Measurements from ENCODE around the gene NLGN2.

NLGN2 gene

GRCh38 chr17:7392696-7393612, 14.7 kb upstream of the NLGN2 start:
- DNase-seq = no peak

DNA sequence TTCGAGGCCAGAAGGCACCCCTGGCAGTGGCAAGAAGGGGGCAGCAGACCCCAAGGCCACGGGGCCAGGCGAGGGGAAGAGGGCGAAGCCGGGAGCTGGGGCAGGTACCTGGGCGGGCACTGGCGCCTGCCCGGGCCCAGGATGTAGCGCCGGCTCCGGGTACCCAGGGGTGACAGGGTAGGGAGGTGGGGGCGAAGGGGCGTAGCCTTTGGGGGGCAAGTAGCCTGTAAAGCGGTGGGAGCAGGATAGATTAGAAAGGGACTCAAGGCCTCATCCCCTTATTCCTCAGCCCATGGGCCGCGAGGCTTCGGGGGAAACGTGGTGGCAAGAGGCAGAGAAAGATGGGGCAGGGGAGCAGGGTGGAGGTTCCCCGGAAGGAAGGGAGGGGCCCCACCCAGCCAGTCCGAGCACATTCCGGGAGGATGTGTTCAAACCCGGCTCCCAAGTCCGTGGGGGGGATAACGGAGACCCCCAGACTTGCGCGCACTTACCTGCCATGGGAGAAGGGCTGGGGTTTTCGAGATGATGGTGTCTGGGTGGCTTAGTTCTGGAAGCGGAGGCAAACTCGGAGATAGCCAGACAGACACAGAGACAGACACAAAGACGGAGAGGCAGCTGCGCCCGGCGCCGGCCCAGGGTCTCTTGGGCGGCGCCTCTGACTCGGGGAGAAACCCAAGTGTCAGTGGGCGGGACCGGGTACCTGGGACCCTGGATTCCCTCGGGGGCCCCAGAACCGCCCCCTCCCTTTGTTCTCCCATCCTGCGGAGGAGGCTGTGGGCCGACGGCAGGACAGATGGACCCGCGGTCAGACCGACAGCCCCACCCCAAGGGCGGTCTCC, 13.8 kb upstream of the NLGN2 start:
- DNase-seq = no peak

DNA sequence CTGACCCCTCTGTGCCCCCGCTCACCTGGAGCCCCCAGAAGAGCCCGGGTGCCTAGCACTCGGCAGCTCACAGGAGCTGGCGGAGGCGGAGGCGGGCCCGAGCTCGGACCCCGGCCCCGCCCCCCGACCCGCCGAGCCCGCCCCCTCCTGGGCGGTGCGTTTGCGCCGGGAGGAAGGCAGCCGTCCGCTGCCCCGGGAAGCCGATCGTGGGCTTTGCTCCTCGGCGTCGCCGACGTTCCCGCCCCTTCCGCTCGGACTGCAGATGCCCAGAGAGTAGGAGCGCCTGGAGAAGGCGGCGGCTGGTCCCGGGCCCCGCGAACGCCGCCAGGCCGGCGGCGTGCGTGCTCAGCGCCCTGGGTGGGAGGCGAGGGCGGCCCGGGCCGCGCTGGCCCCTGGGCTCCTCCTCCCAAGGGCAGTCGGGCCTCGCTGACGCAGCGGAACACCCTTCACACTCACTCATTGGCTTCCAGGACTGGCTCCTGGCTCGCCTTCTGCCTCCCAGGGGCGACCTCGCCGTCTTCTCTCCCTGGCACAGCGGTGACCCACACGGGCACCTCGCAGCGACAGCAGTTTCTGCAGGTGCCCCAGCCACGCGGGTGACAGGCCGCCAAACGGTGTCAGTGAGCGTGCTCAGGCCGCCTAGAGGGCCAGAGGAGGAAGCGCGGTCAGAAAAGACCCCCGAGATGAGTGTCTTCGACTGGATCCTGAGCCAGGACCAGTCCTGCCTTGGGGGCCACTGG, 13.0 kb upstream of the NLGN2 start, which contains the start of gene PLSCR3:
Gene PLSCR3, minus strand, starts transcription at position 74 of the 740 bp plus-strand sequence. CDS start 415 bp downstream, outside the sequence.
- no peak for DNase-seq

- no peak for DNase-seq
Observed at GRCh38 chr17:7396147-7396546, 11.5 kb upstream of the NLGN2 start.

DNA sequence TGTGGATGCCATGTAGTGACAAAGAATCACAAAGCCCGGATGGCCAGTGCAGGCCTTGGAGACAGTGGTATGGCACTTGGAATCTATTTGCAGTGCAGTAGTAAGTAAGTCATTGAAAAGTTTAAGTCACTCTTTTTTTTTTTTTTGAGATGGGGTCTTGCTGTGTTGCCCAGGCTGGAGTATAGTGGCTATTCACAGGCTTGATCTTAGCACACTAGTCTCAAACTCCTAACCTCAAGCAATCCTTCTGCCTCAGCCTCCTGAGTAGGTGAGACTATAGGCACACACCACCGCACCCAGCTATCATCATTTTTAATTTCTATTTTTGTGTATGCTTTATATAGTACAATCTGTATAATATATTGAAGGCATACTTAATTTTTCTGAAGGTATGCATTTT, 9.0 kb upstream of the NLGN2 start:
- DNase-seq = no peak

GRCh38 chr17:7403043-7403726, 4.5 kb upstream of the NLGN2 start:
- DNase-seq = no peak

DNA sequence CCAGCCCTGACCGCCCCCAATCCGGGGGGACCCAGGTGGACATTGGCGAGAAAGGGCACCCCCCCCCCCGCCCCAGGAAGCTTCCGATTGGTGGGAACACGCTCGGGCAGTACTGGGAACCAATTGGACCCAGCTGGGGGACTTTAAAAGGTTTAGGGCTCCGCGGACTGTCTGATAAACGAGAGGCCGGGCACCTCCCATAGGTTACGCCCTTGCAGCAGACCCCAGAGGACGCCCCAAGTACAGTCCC, 4.0 kb upstream of the NLGN2 start:
- DNase-seq = no peak

- DNase-seq = peak; percentile 66
Observed at GRCh38 chr17:7403977-7404736, 3.5 kb upstream of the NLGN2 start, which contains the start of gene TMEM256. Gene TMEM256, minus strand, starts transcription at chr17:7404097. Its CDS starts 13 bp downstream, at chr17:7404084.

DNA sequence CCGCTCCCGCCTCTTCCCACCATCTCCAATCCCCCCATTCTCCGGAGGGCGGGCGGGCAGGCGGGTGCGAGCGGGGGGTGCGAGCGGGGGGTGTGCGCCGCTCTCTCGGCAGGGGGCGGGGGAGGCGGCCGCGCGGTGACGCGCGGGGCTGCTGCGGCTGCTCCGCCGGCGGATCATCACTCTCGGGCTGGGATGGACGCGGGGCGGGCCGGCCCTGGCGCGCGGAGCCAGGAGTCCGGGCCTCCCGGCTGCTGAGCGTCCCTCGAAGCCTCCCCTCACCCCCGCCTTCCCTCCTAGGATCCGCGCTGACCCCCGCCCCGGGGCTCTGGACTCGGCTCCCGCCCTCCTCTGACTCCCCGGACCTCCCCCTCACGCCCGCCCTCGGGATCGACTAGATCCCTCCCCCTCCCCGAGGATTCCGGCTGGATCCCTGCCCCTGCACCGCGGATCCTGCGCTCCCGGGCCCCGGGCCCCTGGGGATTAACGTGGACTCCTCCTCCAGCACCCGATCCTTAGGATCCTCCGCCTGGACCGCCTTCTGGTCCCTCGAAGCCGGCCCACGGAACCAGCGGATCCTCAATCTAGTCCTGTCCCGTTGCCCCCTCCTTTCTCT, 2.8 kb upstream of the NLGN2 start:
- no peak for DNase-seq

DNA sequence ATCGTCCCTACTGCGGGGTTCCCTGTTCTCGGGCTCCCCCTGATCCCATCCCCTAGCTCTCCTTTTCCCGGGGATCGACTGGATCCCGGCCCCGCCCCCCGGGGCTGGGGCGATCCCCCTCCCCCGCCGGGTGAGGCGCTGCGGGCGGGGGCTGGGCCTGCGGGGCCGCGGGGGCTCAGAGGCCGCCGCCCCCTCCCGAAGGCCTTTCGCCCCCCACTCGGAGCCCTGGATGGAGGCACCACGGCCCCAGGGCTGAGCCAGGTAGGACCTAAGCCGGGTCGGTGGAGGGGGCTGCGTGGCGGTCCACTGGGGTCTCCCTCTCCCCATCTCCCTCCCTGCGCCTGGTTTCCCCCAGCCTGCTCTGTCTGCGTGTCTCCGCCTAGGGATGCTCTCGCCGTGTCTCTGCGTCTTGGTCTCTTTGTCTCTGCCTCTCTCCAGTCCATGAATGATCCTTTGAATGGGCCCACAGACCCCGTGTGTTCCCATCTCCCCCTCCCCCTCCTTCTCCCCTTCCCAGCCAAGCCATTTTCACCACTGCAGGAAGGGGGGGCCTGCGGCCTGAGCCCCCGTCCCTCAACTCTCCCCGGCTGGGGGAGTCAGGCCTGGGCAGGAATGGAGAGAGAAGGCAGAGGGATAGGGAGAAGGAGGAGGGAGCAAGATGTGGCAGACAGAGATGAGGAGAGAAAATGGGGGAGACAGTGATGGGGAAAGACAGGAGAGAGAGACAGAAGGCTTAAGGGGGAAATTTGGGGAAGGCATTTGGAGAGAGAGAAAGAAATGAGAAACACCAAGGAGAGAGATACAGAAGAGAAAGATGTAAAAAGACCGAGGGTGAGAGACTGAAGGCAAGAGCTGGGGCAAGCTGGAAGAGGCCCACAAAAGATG, 2.1 kb upstream of the NLGN2 start:
- DNase-seq = no peak

DNA sequence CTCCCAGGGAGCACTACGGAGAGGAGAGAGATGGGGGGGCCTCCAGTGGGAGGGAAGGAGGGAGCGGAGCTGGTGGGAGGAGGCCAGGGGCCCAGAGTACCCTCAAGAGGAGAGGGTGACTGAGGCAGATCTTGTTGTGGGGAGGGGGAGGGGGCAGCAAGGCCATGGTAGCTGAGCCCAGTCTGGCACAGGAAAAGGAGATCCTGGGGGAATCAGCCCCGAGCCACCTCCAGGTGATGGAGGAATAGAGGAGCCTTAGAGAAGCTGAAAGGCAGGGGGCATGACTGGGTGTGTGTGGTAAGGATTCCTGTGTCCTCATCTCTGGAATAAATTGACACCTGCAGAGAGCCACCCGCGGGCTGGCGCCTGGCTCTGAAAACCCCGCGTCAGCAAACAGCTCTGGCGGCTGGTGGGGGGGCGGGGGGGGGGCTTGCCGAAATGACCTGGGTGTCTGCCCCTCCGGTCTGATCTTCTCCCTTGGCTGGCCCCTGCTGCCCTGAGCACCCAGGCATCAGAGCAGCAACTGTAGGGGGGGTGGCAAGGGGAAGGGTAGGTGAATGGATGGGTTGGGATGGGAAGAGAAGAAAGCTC, 1.3 kb upstream of the NLGN2 start:
- no peak for DNase-seq

- no peak for DNase-seq
Observed at GRCh38 chr17:7407082-7407481, 563 bp upstream of the NLGN2 start.

DNA sequence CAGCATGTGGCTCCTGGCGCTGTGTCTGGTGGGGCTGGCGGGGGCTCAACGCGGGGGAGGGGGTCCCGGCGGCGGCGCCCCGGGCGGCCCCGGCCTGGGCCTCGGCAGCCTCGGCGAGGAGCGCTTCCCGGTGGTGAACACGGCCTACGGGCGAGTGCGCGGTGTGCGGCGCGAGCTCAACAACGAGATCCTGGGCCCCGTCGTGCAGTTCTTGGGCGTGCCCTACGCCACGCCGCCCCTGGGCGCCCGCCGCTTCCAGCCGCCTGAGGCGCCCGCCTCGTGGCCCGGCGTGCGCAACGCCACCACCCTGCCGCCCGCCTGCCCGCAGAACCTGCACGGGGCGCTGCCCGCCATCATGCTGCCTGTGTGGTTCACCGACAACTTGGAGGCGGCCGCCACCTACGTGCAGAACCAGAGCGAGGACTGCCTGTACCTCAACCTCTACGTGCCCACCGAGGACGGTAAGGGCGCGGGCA, 645 bp downstream of the NLGN2 start:
- DNase-seq = no peak

DNA sequence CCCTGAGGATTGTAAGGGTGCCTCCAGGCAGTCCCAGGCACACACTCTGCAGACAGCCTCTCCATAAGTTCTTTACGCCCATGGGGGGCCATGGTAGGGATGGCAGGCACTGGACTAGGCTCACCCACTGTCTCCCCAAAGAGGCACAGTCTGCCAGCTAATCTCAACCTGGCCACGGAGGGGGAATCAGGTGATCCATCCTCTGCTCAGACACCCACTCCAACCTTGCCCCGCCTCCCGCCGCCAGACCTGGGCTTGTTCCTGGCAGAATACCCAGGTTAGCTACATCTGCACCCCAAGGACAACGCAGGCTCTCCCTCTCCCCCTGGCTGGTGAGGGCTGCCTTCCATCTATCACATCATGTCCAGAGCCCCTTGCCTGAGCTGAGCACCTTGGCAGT, 1.2 kb downstream of the NLGN2 start:
- DNase-seq = no peak

DNA sequence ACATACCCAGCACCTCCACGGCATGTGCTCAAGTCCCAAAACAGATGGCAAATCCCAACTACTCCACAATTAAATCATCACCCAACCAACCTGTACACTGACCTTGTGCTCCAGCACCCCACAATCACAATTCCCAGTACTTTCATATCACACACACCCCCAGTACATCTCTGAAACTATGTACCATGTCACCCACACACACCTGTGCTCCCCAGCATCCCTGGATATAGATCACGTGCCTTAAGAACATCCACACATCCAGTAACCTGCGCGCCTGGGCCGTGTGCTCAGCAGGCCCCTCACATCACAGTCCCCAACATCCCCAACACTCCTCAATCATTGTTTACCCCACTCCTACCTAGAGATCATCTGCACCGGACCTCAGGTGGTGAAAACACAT, 2.1 kb downstream of the NLGN2 start:
- DNase-seq = no peak

GRCh38 chr17:7410634-7411426, 3.2 kb downstream of the NLGN2 start:
- DNase-seq = no peak

GRCh38 chr17:7411427-7411750, 3.7 kb downstream of the NLGN2 start:
- no peak for DNase-seq

- no peak for DNase-seq
Observed at GRCh38 chr17:7413346-7413985, 5.8 kb downstream of the NLGN2 start.

DNA sequence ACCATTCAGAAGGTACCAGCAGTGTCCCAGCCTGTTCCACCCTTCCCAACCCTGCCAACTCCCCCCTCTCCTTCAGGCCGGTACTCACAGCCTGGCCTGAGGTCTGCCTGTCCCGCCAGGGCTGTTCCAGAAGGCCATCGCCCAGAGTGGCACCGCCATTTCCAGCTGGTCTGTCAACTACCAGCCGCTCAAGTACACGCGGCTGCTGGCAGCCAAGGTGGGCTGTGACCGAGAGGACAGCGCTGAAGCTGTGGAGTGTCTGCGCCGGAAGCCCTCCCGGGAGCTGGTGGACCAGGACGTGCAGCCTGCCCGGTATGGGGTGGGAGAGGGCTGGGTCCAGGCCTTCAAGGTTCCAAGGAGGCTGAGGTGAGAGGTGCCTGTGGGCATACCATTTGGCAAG, 7.2 kb downstream of the NLGN2 start:
- DNase-seq = no peak

Measured in NCI-H524 treated with DMSO at 0.1 percent for 48 hours (cell line).